ENCODE results near the gene PBX3. TPM values are rescaled to one million over a fixed set of nuclear protein-coding genes. Genes with fewer than 3 reads are reported as not detected.

PBX3 gene
- total and polyA plus RNA-seq, 2 of the 13 experiments (the other 11 are each of a cell fraction or from before 2014, with no cell fraction given), result 6.0 to 11.2 TPM

DNA sequence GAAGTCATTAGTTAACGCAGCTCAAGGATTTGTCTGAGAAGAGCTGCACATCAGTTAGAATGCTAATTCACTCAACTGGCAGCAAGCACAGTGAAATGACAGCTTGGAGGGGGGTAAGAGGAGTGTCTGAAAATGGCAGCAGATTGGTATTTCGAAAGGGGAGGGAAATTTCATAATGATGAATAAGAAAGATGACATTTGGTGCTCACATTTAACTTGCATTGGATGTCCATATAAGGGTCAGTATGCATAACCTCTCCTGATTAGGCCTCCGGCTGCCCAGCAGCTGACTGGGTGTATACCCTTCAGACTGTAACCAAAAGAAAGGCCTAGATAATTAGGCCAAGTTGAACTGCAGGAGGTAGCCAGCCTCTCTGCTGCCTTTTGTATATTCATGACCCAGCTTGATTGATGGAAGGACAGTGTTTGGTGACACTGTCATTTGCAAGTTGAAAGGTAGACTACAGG, 131.0 kb downstream of the PBX3 start (continued):
- TF ChIP-seq ZNF557 (CRISPR knock-in tag; IDR thresholded peaks at IDR 0.05), result no peak
- no peak for TF ChIP-seq GZF1 (CRISPR knock-in tag; IDR thresholded peaks at IDR 0.05)
- no peak for TF ChIP-seq ZNF747 (CRISPR knock-in tag; IDR thresholded peaks at IDR 0.05; ENCODE audit: borderline replicate concordance)
- no peak for TF ChIP-seq AGO2 (optimal IDR thresholded peaks at IDR 0.05; ENCODE audit: low read depth, low read length)
- TF ChIP-seq, protein P1, sequence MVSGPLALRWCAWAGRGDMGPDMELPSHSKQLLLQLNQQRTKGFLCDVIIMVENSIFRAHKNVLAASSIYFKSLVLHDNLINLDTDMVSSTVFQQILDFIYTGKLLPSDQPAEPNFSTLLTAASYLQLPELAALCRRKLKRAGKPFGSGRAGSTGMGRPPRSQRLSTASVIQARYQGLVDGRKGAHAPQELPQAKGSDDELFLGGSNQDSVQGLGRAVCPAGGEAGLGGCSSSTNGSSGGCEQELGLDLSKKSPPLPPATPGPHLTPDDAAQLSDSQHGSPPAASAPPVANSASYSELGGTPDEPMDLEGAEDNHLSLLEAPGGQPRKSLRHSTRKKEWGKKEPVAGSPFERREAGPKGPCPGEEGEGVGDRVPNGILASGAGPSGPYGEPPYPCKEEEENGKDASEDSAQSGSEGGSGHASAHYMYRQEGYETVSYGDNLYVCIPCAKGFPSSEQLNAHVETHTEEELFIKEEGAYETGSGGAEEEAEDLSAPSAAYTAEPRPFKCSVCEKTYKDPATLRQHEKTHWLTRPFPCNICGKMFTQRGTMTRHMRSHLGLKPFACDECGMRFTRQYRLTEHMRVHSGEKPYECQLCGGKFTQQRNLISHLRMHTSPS (CRISPR knock-in tag; IDR thresholded peaks at IDR 0.05; ENCODE audit: low read depth), result no peak
- TF ChIP-seq U2AF1 (optimal IDR thresholded peaks at IDR 0.05; ENCODE audit: low read depth, low read length), result no peak
- TF ChIP-seq FOXK1 (CRISPR knock-in tag; IDR thresholded peaks at IDR 0.05; ENCODE audit: borderline replicate concordance, low read depth), result no peak

DNA sequence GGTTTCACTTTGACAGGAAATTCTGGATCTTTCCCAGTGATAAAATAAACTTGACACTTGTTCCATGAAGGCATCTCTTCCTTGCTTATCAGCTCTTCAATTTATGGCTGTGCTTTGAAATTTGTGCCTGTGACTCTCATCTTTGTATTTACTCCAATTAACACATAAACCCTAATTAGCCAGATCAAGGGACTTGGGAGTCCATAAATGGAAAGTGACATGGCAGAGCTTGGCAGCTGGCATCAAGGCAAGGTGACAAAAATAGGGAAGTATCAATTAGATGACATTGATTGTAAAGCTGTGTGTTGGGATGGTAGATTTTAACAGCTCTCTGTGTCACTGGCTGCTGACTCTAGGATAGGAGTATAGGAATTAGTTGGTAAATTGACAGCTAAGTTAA, 133.9 kb downstream of the PBX3 start:
- POLR2A ChIA-PET, result no interaction called here
- intact Hi-C loops (cut with micrococcal nuclease; ENCODE audit: unreplicated experiment), result loop anchor here (5.0 kb wide), 1 partner anchor 516 kb away; no protein-coding TSS in a partner anchor
- Histone ChIP-seq H3K4me2 (ENCODE audit: low read depth, low read length) (no peak overlapping the region), H3K9me3 (ENCODE audit: low read length) (no peaks in the 10 kb centered on the region), H3K36me3 (replicated peaks in 1 of 2; ENCODE audit: control insufficient read depth in 1 of 2, insufficient read depth in 2 of 2, low read length in 2 of 2) (no peaks in the 10 kb centered on the region), H3K9ac (ENCODE audit: insufficient read depth, low read depth, low read length) (no peak overlapping the region), H3K4me1 (ENCODE audit: insufficient read depth, low read length) (peaks cover 8% of the 10 kb centered on the region), H3K27ac (ENCODE audit: extremely low read length, insufficient read depth, low read length) (no peak overlapping the region), H2AFZ (ENCODE audit: low read length) (no peak overlapping the region), H4K20me1 (ENCODE audit: insufficient read depth, low read length) (no peaks in the 10 kb centered on the region), H3K4me3 (replicated peaks in 1 of 3; ENCODE audit: insufficient read depth in 1 of 3, low read depth in 2 of 3, low read length in 3 of 3) (no peak overlapping the region), H3K27me3 (ENCODE audit: control insufficient read depth in 1 of 2, insufficient read depth in 2 of 2, low read length in 2 of 2) (no peaks in the 10 kb centered on the region), H3K79me2 (ENCODE audit: insufficient read depth, low read length) (no peaks in the 10 kb centered on the region)
- CTCF ChIA-PET (ENCODE audit: low intra/inter-chr PET ratio, low total read pairs), result no interaction called here
- TF ChIP-seq SOX5 (CRISPR knock-in tag; IDR thresholded peaks at IDR 0.05; ENCODE audit: borderline replicate concordance), result no peak
- no peak for TF ChIP-seq TP53 (CRISPR knock-in tag; conservative IDR thresholded peaks at IDR 0.05)
- no peak for TF ChIP-seq KDM4B (CRISPR knock-in tag; IDR thresholded peaks at IDR 0.05)
- no peak for TF ChIP-seq SNRNP70 (IDR thresholded peaks at IDR 0.05; ENCODE audit: low read depth, low read length)
- TF ChIP-seq ZFAT (CRISPR knock-in tag; conservative IDR thresholded peaks at IDR 0.05), result no peak
- TF ChIP-seq JUN (CRISPR knock-in tag; IDR thresholded peaks at IDR 0.05), result no peak
- TF ChIP-seq ZBTB7A (CRISPR knock-in tag; IDR thresholded peaks at IDR 0.05), result no peak
- TF ChIP-seq ZNF605 (CRISPR knock-in tag; IDR thresholded peaks at IDR 0.05), result no peak
- TF ChIP-seq ZC3H4 (CRISPR knock-in tag; IDR thresholded peaks at IDR 0.05; ENCODE audit: borderline replicate concordance), result no peak
- no peak for TF ChIP-seq RELA (CRISPR knock-in tag; IDR thresholded peaks at IDR 0.05)
- no peak for TF ChIP-seq ZNF136 (CRISPR knock-in tag; IDR thresholded peaks at IDR 0.05; ENCODE audit: low read depth)
- no peak for TF ChIP-seq SP4 (CRISPR knock-in tag; IDR thresholded peaks at IDR 0.05)
- no peak for TF ChIP-seq POLR2A (IDR thresholded peaks at IDR 0.05; ENCODE audit: insufficient read depth in 1 of 2, low read depth in 2 of 2, low read length in 2 of 2)
- no peak for TF ChIP-seq ELF4 (CRISPR knock-in tag; IDR thresholded peaks at IDR 0.05; ENCODE audit: borderline replicate concordance)
- ATAC-seq (no peak), DNase-seq (ENCODE audit: low spot score) (no peak), FAIRE-seq (no peak)
- in situ Hi-C loops (cut with HindIII; ENCODE audit: extremely low pct_ligation_motif_present, low pct_unique_long_range_greater_than_20kb), result no loop called here
- no TSS peak for BruUV-seq (replicated peaks)

Data from HepG2 (cell line).